HG03565 (cell line): ENCODE results near the gene REM2.
"Not testable (repeated sequence)": the region's sequence is repeated elsewhere in the genome, so short reads cannot be mapped to it uniquely, and the experiment has no call there.

ENCODE experiments used
- ATAC-seq: cut with Tn5 transposase; IDR thresholded peaks from one replicate; pipeline ENCODE4 v1.9.1; 2021; ENCODE audit warnings: mild to moderate bottlenecking, moderate library complexity; ENCODE audit not compliant: unreplicated experiment

The REM2 gene

GRCh38 chr14:22847661-22848341 lies 35.2 kb upstream of the REM2 start:
- no peak for ATAC-seq

DNA sequence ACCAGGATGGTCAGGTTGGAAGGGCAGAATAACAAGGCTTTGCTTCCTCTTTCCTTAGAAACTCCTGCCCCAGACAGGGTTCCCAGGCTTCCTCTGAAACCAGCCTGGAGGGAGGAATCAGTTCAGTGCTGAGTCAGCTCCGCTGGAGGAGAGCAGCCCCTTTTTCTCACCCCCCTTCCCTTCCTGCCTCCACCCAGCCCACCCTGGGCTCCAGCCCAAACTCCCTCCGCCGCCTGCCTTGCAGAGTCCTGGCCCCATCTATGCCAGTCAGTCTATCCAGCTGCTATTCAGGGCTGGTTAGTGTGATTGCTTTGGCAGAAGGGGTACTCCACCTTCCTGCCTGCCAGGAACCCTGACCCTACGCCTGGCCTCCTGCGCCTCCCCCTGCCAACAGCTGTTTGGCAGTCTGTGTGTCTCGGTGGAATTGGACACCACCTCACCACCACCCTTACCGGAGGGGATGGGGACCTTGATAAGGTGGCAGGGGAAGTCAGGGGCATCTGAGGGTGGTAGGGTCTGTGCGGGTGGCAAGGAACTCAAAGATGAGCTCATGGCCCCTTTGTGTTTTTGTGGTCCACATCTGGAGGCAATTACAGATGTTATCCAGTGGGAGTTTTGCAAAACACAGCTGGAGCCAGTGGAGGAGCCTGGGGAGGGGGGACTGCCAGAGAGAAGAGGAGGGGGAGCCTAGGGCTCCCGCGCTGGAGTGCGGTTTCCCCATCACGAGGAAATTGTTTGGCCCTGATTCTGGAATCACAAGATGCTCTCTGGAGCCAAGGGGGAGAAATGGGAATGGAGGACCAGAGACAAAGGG lies 34.5 kb upstream of the REM2 start:
- no peak for ATAC-seq

DNA sequence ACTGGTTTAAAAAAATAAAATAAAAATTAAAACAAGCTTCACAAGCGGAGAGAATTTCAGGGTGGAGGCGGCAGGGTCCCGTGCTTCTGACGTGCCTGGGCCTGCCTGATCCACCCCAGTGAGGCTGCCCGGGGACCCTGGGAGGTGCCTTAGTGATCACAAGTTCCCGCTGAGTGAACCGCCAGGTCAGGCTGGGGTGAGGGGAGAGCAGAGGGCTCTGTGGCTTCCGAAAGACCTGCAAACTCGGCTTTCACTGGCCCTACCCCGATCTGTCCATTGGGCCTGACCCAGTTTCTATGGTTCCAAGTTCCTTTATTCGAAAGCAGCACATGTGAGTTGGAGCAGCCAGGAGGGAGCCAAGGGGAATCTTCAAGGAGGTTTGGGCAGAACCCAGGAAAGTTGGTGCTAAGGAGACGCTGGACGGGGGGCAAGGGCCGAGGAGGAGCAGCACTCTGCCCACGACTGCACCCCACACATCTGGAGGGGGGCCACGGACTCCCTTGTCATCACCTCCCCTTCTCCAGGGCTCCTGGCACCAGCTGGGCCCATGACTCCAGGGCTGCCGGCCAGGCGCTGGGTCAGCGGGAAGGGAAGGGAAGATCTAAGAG lies 33.7 kb upstream of the REM2 start:
- no peak for ATAC-seq

- ATAC-seq, result no peak
Observed at GRCh38 chr14:22850944-22851764, 31.9 kb upstream of the REM2 start.

GRCh38 chr14:22852178-22852577 lies 30.8 kb upstream of the REM2 start:
- not testable (repeated sequence) for ATAC-seq

DNA sequence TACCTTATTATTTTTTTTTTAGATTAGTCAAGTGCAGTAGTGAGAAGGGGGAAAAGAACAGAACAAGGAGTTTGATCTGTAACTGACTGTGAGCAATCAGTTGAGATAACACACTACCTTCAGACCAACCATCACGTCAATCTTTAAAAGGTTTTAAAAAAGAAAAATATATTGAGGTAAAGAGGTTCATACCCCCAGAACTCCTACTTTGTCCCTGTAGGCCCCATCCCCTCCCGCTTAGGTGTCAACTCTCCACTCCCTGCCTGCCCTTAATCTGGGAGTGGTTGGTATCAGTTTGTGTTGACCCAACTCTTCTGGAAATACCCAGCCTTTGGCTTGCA lies 30.5 kb upstream of the REM2 start:
- ATAC-seq, result no peak

DNA sequence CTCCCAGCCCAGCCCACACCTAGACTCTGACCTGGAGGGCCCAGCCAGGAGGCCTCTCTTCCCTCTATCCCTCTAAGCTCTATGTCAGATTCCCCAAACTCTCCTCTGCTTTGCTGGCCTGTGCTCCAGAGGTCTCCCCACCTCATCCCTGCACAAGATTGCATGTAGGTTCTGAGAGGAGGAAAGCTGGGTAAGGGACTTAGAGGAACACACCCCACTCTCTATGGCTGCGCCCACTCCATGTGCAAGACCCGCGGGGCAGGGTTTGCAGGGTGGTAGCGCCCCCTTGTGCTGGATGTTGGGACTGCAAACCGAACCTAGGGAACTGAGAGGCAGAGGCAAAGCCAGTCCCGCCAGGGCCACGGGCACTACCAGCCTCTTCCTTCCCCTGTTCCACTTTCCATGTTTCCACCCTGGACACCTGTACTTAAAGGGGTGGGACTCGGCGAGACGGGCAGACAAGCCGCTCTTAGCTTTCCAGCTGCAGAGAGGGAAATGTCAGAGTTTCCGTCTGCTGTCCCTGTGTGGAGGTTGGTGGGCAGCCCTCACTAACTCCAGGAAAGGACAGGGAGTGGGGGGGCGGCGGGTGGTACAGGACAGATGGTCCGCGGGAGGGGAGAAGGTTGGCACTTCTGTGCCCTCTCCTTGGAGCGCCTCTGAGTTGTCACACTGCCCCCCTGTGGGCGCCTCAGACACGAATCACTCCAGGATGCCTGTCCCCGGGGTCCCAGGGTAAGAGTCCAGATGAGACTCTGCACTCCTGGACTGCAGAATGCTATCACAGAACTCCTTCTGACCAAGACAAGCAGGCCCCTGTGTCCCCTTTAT lies 29.9 kb upstream of the REM2 start:
- peak; percentile 75 for ATAC-seq

DNA sequence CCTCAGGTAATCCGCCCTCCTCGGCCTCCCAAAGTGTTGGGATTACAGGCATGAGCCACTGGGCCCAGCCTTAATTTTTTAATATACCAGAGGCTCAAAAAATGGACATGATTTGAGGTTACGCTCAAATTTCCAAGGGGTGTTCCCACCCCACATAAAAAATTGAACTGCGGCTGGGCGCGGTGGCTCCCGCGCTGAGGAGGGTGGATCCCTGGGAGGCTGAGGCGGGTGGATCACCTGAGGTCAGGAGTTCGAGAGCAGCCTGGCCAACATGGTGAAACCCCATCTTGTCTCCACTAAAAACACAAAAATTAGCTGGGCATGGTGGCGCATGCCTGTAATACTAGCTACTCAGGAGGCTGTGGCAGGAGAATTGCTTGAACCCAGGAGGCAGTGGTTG lies 28.7 kb upstream of the REM2 start:
- ATAC-seq, result not testable (repeated sequence)

DNA sequence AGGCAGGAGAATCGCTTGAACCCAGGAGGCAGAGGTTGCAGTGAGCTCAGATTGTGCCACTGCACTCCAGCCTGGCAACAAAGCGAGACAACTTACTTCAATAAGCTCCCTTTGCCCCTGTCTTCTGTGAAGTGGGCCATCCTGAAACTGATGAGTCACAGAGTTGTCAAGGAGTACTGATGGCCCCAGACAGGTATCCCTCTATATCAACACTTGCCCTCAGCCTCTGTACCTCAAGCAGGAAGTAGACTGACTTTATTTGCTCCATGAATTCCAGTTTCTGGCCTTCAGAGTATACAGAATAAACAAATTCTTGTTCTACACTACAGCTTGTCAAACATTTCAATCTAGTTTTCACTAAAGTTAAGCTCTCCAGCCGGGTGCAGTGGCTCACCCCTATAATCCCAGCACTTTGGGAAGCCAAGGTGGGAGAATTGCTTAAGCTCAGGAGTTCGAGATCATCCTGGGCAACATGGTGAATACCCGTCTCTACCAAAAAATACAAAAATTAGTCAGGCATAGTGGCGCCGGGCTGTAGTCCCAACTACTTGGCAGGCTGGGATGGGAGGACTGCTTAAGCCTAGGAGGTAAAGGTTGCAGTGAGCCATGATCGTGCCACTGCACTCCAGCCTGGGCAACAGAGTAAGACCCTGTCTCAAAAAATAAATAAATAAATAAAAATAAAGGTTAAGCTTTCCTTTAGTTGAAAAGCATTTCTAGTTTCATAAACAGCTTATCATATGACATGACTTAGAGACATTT lies 27.9 kb upstream of the REM2 start:
- ATAC-seq, result no peak

- ATAC-seq, result no peak
Observed at GRCh38 chr14:22856428-22856827, 26.6 kb upstream of the REM2 start.

DNA sequence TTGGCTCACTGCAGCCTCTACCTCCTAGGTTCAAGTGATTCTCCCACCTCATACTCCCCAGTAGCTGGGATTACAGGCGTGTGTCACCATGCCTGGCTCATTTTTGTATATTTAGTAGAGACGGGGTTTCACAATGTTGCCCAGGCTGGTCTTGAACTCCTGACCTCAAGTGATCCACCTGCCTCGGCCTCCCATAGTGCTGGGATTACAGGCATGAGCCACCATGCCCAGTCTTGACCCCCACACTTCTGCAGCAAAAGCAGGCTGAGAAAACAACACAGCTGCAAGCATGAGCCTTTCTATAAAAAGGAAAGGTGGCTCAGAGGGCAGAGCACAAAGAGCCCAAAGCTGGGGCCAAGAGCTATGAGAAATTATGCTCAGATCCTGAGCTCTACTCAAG lies 22.6 kb upstream of the REM2 start:
- not testable (repeated sequence) for ATAC-seq

DNA sequence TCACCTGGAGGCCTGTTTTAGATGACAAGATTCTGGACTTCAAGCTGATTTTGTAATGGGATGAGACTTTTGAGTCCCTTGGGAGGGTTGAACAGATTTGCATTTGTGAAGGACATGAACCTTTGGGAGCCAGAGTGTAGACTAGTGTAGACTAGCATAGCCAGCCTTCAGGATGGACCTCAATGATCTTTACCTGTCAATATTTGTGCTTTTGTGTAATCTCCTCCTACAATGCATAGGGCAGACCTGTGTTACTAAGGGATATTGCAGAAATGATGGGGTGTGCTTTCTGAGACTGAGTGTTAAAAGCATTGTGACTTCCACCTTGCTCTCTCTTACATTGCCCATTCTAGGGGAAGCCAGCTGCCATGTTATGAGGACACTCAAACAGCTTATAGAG lies 21.4 kb upstream of the REM2 start:
- no peak for ATAC-seq

DNA sequence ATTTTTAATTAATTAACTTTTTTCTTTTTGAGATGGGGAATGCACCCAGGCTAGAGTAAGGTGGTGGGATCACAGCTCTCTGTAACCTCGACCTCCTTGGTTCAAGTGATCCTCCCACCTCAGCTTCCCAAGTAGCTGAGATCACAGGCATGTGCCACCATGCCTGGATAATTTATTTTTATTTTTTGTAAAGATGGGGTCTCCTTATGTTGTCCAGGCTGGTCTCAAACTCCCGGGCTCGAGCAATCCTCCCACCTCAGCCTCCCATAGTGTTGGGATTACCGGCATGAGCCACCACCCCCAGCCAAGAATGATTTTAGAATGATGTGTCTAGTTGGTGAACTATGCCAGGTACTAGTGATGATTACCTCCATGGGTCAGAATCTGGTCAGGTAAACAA lies 18.0 kb upstream of the REM2 start:
- no peak for ATAC-seq

- ATAC-seq, result no peak
Observed at GRCh38 chr14:22865424-22866405, 17.3 kb upstream of the REM2 start.

- no peak for ATAC-seq
Observed at GRCh38 chr14:22866874-22867273, 16.1 kb upstream of the REM2 start.

DNA sequence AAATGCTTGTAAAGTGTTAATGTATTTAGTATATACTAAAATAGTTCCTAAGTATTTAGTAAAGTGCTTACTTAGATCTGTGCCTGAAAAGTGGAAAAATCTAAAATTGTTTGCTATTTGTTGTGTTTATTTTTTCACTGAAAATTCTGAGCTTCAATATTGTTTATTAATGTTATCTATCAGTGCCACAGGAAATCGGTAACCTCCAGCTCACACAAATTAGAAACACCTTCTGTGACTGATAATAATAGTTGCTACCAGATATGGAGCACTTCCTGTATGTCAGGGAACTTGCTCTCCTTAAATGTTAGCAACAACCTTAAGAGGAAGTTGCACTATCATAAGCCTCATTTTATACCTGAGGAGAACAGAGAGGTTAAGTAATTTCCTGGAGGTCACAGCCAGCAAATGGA lies 12.2 kb upstream of the REM2 start:
- ATAC-seq, result peak; percentile 43

GRCh38 chr14:22871224-22872032 lies 11.6 kb upstream of the REM2 start, which contains the start of gene LRP10:
Gene LRP10, plus strand, starts transcription at chr14:22871740. Its CDS starts 564 bp downstream, at chr14:22872304.
- ATAC-seq, result peak; percentile 71
